HG03280 (cell line): ENCODE measurements around the gene ALDH16A1.

ENCODE experiments used
- ATAC-seq: cut with Tn5 transposase; IDR thresholded peaks from one replicate; pipeline ENCODE4 v1.9.1; 2021; ENCODE audit warnings: mild to moderate bottlenecking, moderate library complexity; ENCODE audit not compliant: unreplicated experiment

ALDH16A1 gene

GRCh38 chr19:49507803-49508494 is 54.9 kb downstream of the ALDH16A1 start:
- no peak for ATAC-seq

GRCh38 chr19:49512970-49513745 is 60.1 kb downstream of the ALDH16A1 start:
- ATAC-seq = no peak

DNA sequence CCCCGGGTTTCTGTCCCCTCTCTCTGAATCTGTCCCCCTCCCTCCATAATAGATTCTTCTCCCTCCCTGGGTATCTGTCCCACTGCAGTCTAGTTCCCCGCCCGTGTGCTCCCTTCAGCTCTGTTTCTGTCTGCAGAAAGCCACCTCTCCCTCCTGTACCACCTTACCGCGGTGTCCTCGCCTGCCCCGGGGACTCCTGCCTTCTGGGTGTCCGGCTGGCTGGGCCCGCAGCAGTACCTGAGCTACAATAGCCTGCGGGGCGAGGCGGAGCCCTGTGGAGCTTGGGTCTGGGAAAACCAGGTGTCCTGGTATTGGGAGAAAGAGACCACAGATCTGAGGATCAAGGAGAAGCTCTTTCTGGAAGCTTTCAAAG is 60.7 kb downstream of the ALDH16A1 start:
- ATAC-seq = no peak

GRCh38 chr19:49514151-49514550 is 61.1 kb downstream of the ALDH16A1 start:
- ATAC-seq = no peak

GRCh38 chr19:49515767-49516166 is 62.7 kb downstream of the ALDH16A1 start:
- ATAC-seq = no peak

DNA sequence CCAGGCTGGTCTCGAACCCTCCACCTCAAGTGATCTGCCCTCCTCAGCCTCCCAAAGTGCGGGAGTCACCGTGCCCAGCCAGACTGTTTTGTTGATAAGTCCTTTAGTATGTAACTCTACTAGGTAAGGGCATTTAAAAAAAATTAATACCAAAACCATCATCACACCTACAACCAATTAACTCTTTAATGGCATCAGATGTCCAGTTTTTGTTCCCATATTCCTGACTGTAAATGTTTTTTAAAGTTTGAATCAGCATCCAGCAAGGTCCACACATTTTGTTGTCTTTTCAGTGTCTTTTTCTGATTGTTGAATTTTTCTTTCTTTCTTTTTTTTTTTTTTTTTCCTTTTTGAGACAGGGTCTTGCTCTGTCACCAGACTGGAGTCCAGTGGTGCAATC is 65.0 kb downstream of the ALDH16A1 start:
- ATAC-seq = no peak
